ENCODE data around the gene SHD.

SHD gene

DNA sequence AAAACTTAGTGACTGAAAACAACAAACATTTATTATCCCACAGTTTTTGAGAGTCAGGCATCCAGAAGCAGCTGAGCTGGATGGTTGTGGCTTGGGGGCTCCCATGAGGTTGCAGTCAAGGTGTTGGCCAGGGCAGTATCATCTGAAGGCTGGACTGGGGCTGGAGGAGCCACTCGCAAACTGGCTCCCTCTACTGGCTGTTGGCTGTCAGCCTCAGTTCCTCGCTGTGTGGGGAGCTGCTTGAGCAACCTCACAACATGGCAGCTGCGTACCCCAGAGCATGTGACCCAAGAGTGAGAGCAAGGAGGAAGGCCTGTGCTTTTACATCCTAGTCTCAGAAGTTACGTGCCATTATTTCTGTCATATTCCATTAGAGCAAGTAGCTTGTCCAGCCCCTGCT, 22.5 kb upstream of the SHD start:
- Mint-ChIP-seq H3K9me3 (peaks cover 24% of the 10 kb centered on the region), H3K27me3 (ENCODE audit: low read depth, poor library complexity) (peaks cover 5% of the 10 kb centered on the region), H3K4me1 (no peaks in the 10 kb centered on the region), H3K27ac (no peak overlapping the region), H3K4me3 (no peak overlapping the region), H3K36me3 (ENCODE audit: low read depth) (peaks cover 72% of the 10 kb centered on the region)
- DNase-seq: no peak
- TF ChIP-seq, protein P1, sequence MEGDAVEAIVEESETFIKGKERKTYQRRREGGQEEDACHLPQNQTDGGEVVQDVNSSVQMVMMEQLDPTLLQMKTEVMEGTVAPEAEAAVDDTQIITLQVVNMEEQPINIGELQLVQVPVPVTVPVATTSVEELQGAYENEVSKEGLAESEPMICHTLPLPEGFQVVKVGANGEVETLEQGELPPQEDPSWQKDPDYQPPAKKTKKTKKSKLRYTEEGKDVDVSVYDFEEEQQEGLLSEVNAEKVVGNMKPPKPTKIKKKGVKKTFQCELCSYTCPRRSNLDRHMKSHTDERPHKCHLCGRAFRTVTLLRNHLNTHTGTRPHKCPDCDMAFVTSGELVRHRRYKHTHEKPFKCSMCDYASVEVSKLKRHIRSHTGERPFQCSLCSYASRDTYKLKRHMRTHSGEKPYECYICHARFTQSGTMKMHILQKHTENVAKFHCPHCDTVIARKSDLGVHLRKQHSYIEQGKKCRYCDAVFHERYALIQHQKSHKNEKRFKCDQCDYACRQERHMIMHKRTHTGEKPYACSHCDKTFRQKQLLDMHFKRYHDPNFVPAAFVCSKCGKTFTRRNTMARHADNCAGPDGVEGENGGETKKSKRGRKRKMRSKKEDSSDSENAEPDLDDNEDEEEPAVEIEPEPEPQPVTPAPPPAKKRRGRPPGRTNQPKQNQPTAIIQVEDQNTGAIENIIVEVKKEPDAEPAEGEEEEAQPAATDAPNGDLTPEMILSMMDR (IDR thresholded peaks at IDR 0.05): no peak

DNA sequence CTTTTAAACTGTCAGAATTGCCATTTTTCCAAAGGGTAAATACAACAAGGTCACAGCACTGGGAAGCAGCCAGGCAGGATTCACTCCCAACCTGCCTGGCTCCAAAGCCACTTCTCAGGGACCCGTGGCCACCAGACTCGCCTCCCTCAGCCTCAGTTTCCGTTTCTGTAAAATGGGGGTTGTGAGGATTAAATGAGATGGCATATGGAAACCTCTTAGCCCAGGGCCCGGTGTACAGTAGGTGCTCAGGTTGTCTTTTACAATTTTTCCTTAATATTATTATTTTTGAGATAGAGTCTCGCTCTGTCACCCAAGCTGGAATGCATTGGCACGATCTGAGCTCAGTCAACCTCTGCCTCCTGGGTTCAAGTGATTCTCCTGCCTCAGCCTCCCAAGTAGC, 22.0 kb upstream of the SHD start:
- H3K27me3 Mint-ChIP-seq (ENCODE audit: low read depth, poor library complexity): peaks cover 5% of the 10 kb centered on the region
- no peak overlapping the region for H3K27ac Mint-ChIP-seq
- peaks cover 24% of the 10 kb centered on the region for H3K9me3 Mint-ChIP-seq
- TF ChIP-seq, protein P1 (IDR thresholded peaks at IDR 0.05): no peak
- DNase-seq: no peak
- no peak overlapping the region for H3K4me3 Mint-ChIP-seq
- no peaks in the 10 kb centered on the region for H3K4me1 Mint-ChIP-seq
- H3K36me3 Mint-ChIP-seq (ENCODE audit: low read depth): peaks cover 68% of the 10 kb centered on the region

DNA sequence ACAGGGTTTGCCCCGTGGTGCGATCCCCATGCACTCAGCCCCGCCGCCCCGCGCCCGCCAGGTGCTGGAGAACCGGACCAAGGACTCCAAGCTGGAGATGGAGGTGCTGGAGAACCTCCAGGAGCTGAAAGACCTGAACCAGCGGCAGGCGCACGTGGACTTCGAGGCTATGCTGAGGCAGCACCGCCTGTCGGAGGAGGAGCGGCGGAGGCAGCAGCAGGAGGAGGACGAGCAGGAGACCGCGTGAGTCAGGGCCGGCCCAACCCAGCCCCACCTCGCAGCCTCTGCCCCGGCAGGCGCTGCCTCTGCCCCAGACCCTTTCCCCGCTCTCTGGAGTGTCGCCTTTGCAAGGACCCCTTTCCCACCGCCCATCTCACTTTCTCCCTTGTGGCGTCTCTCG, 20.9 kb upstream of the SHD start:
- DNase-seq: no peak
- no peak overlapping the region for H3K4me3 Mint-ChIP-seq
- no peaks in the 10 kb centered on the region for H3K4me1 Mint-ChIP-seq
- H3K9me3 Mint-ChIP-seq: peaks cover 17% of the 10 kb centered on the region
- TF ChIP-seq, protein P1 (IDR thresholded peaks at IDR 0.05): no peak
- H3K27me3 Mint-ChIP-seq (ENCODE audit: low read depth, poor library complexity): no peaks in the 10 kb centered on the region
- H3K36me3 Mint-ChIP-seq (ENCODE audit: low read depth): peaks cover 56% of the 10 kb centered on the region
- H3K27ac Mint-ChIP-seq: no peak overlapping the region

DNA sequence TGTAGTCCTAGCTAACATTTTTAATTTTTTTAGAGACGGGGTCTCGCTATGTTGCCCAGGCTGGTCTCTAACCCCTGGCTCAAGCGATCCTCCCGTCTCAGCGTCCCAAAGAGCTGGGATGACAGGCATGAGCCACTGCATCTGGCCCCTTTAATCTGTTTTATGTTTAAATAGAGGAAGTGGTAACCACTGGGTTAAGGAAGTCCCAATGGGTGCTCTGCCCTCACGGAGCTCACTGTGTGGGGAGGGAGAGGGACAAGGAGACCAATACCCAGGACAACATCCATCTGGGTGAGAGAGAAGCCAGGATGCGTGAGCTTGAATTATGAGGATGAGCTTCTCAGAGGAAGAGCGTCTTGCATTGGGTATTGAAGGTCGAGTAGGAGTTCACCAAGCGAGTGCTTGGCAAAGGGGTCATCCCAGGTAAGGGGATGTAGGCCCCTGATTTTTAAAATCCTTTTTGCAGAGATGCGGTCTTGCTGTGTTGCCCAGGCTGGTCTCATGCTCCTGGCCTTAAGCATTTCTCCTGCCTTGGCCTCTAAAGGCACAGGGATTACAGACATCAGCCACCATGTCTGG, 18.4 kb upstream of the SHD start:
- DNase-seq: no peak
- peak overlapping the region; percentile 69 for H3K27ac Mint-ChIP-seq

DNA sequence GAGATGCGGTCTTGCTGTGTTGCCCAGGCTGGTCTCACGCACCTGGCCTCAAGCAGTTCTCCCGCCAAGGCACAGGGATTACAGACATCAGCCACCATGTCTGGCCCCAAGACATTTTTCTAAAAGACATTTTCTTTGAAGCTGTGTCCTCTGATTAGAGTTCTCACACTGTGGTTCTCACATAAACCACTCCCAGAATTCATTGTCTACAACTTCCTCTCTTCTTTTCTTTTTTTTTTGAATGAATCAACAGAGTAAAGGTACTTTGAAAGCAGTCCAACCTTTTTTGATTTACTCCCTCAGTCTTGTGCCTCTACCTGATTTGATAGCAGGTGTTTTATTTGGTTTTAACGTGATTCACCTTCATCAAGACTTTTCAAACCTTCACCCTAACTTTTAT, 14.3 kb upstream of the SHD start:
- H3K27ac Mint-ChIP-seq: peak overlapping the region; percentile 84
- TF ChIP-seq, protein P1 (IDR thresholded peaks at IDR 0.05): no peak
- H3K4me1 Mint-ChIP-seq: no peaks in the 10 kb centered on the region
- no peaks in the 10 kb centered on the region for H3K9me3 Mint-ChIP-seq
- H3K36me3 Mint-ChIP-seq (ENCODE audit: low read depth): peaks cover 38% of the 10 kb centered on the region
- DNase-seq: no peak
- H3K27me3 Mint-ChIP-seq (ENCODE audit: low read depth, poor library complexity): no peaks in the 10 kb centered on the region
- no peak overlapping the region for H3K4me3 Mint-ChIP-seq

More for the DNA sequence above, 18.4 kb upstream of the SHD start:
- Mint-ChIP-seq H3K9me3 (no peaks in the 10 kb centered on the region), H3K27me3 (ENCODE audit: low read depth, poor library complexity) (no peaks in the 10 kb centered on the region), H3K4me3 (no peak overlapping the region), H3K4me1 (no peaks in the 10 kb centered on the region), H3K36me3 (ENCODE audit: low read depth) (peaks cover 39% of the 10 kb centered on the region)
- TF ChIP-seq, protein P1 (IDR thresholded peaks at IDR 0.05): no peak

DNA sequence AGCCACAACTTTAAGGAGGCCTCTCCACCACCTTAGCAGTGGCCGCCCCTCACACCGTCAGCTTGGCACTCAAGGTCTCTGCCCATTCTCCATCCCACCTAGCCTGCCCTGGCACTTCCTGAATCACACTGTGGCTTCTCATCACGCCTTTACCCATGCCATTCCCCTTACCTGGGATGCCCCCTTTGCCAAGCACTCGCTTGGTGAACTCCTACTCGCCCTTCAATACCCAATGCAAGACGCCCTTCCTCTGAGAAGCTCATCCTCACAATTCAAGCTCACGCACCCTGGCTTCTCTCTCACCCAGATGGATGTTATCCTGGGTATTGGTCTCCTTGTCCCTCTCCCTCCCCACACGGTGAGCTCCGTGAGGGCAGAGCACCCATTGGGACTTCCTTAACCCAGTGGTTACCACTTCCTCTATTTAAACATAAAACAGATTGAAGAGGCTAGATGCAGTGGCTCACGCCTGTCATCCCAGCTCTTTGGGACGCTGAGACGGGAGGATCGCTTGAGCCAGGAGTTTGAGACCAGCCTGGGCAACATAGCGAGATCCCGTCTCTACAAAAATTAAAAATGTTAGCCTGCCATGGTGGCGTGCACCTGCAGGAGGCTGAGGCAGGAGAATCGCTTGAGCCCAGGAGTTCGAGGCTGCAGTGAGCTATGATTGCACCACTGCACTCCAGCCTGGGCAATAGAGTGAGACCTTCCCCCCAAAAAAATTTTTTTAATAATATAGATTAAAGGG, 12.6 kb upstream of the SHD start:
- peaks cover 31% of the 10 kb centered on the region for H3K36me3 Mint-ChIP-seq (ENCODE audit: low read depth)
- no peak overlapping the region for H3K4me3 Mint-ChIP-seq
- TF ChIP-seq, protein P1 (IDR thresholded peaks at IDR 0.05): no peak
- no peaks in the 10 kb centered on the region for H3K4me1 Mint-ChIP-seq
- H3K9me3 Mint-ChIP-seq: no peaks in the 10 kb centered on the region
- DNase-seq: no peak
- H3K27me3 Mint-ChIP-seq (ENCODE audit: low read depth, poor library complexity): no peaks in the 10 kb centered on the region
- peak overlapping the region; percentile 83 for H3K27ac Mint-ChIP-seq
